Measurements from ENCODE around the gene JOSD1. TPM values are rescaled to one million over a fixed set of nuclear protein-coding genes. Genes with fewer than 3 reads are reported as not detected.

JOSD1 gene
- total RNA-seq, 1 experiment from 2014 or later: 19.2 TPM

- peaks cover 9% of the 10 kb centered on the region for H3K79me2 ChIP-seq (ENCODE audit: insufficient read depth, low read length)
- H2BK120ac ChIP-seq (ENCODE audit: low read depth, low read length, poor library complexity, severe bottlenecking): no peak overlapping the region
- peaks cover 38 to 45% of the 10 kb centered on the region in 2 experiments for H3K4me1 Mint-ChIP-seq
- H2BK15ac ChIP-seq (ENCODE audit: low read depth, low read length): no peak overlapping the region
- peak overlapping the region; percentile 72 for H3K4me2 ChIP-seq (ENCODE audit: insufficient read depth, insufficient read length, low read length)
- peak overlapping the region in 1 of 3 experiments; percentile 44; a peak in 1 of 7 replicates for H3K27ac Mint-ChIP-seq
- H2BK12ac ChIP-seq (ENCODE audit: insufficient read length, low read depth, low read length): no peak overlapping the region
- DNase-seq: no peak
- no peak overlapping the region for H4K8ac ChIP-seq (replicated peaks; ENCODE audit: insufficient read length, low read depth, low read length)
- H3K9ac ChIP-seq (ENCODE audit: extremely low read depth, insufficient read length, low read length): no peak overlapping the region
- peaks cover 5% of the 10 kb centered on the region for H3K4me1 ChIP-seq (ENCODE audit: insufficient read depth, low read length)
- no peak overlapping the region for H3K14ac ChIP-seq (ENCODE audit: insufficient read depth, low read length)
- H3K18ac ChIP-seq (ENCODE audit: insufficient read length, low read depth, low read length): no peak overlapping the region
- H3K27me3 Mint-ChIP-seq (ENCODE audit: low read depth): no peaks in the 10 kb centered on the region; the same call in 1 of the 2 replicates
- H3K23ac ChIP-seq (ENCODE audit: insufficient read length, low read depth, low read length): no peak overlapping the region
- H3T11ph ChIP-seq (ENCODE audit: low read length): no peak overlapping the region
- H2AK5ac ChIP-seq (ENCODE audit: insufficient read length, low read length): no peak overlapping the region
- H4K5ac ChIP-seq (ENCODE audit: insufficient read length, low read depth, low read length): no peak overlapping the region
- H2BK20ac ChIP-seq (ENCODE audit: low read depth, low read length, poor library complexity, severe bottlenecking): no peak overlapping the region
- peaks cover 10% of the 10 kb centered on the region for H3K23me2 ChIP-seq (ENCODE audit: insufficient read length, low read depth, low read length, poor library complexity, severe bottlenecking)
- no peaks in the 10 kb centered on the region for H3K27me3 ChIP-seq (ENCODE audit: insufficient read depth, low read length)
- H3K9me3 ChIP-seq (ENCODE audit: control insufficient read depth, low read depth, low read length): no peaks in the 10 kb centered on the region
- H3K79me1 ChIP-seq (ENCODE audit: insufficient read depth, low read depth, low read length, poor library complexity, severe bottlenecking): peaks cover 1% of the 10 kb centered on the region
- H3K4ac ChIP-seq (ENCODE audit: low read depth, low read length): no peak overlapping the region
- no peak overlapping the region for H2AFZ ChIP-seq (ENCODE audit: low read length)
- H3K4me3 Mint-ChIP-seq: peak overlapping the region; percentile 93 to 99
- H3K36me3 Mint-ChIP-seq (ENCODE audit: insufficient read depth in 1 of 3, low read depth in 3 of 3): peaks cover 7 to 28% (median 13%) of the 10 kb centered on the region in 3 experiments; a peak in 6 of 7 replicates
- no peak overlapping the region for H3K56ac ChIP-seq (ENCODE audit: insufficient read length, low read depth, low read length)
- no CpG with 5 or more reads among the region's 13 CpGs for WGBS (ENCODE audit: extremely low coverage, insufficient read length, low lambda C conversion rate)
- H2BK5ac ChIP-seq (ENCODE audit: insufficient read length, low read length): no peak overlapping the region
- no peak overlapping the region for H3K27ac ChIP-seq (ENCODE audit: insufficient read length, low read depth, low read length)
- H3K9me3 Mint-ChIP-seq: no peaks in the 10 kb centered on the region
- H4K91ac ChIP-seq (ENCODE audit: insufficient read length, low read depth, low read length): no peak overlapping the region
- TF ChIP-seq CTCF (conservative IDR thresholded peaks at IDR 0.05): no peak
- no peaks in the 10 kb centered on the region for H4K20me1 ChIP-seq (ENCODE audit: control insufficient read depth, insufficient read depth, insufficient read length)
Observed at GRCh38 chr22:38698407-38699094, 2.2 kb downstream of the JOSD1 start.
